GM19468 (cell line): Measurements from ENCODE around the gene TCF12.
"Not testable (repeated sequence)": the region's sequence is repeated elsewhere in the genome, so short reads cannot be mapped to it uniquely, and the experiment has no call there.

Experiments
- ATAC-seq: cut with Tn5 transposase; IDR thresholded peaks from one replicate; pipeline ENCODE4 v1.9.1; 2021; ENCODE audit warnings: mild to moderate bottlenecking, moderate library complexity, moderate number of reproducible peaks; ENCODE audit not compliant: unreplicated experiment; ENCODE audit errors: extremely low read depth

TCF12 gene

GRCh38 chr15:57152133-57152532 is 233.7 kb downstream of the TCF12 start:
- no peak for ATAC-seq

GRCh38 chr15:57152666-57153539 is 234.5 kb downstream of the TCF12 start:
- no peak for ATAC-seq

- no peak for ATAC-seq
Observed at GRCh38 chr15:57156210-57156884, 237.9 kb downstream of the TCF12 start.

GRCh38 chr15:57158589-57158988 is 240.1 kb downstream of the TCF12 start:
- ATAC-seq: no peak

- ATAC-seq: no peak
Observed at GRCh38 chr15:57158997-57159668, 240.7 kb downstream of the TCF12 start.

GRCh38 chr15:57159767-57160166 is 241.3 kb downstream of the TCF12 start:
- no peak for ATAC-seq

- no peak for ATAC-seq
Observed at GRCh38 chr15:57160823-57161560, 242.5 kb downstream of the TCF12 start.

- not testable (repeated sequence) for ATAC-seq
Observed at GRCh38 chr15:57164251-57164650, 245.8 kb downstream of the TCF12 start.

GRCh38 chr15:57165992-57166391 is 247.5 kb downstream of the TCF12 start:
- no peak for ATAC-seq

GRCh38 chr15:57167821-57168395 is 249.5 kb downstream of the TCF12 start:
- ATAC-seq: no peak

GRCh38 chr15:57169643-57170042 is 251.2 kb downstream of the TCF12 start:
- no peak for ATAC-seq

GRCh38 chr15:57171426-57171825 is 253.0 kb downstream of the TCF12 start:
- no peak for ATAC-seq

- no peak for ATAC-seq
Observed at GRCh38 chr15:57172925-57173324, 254.5 kb downstream of the TCF12 start.

GRCh38 chr15:57183041-57183440 is 264.6 kb downstream of the TCF12 start:
- no peak for ATAC-seq

GRCh38 chr15:57183614-57184344 is 265.3 kb downstream of the TCF12 start:
- no peak for ATAC-seq

- no peak for ATAC-seq
Observed at GRCh38 chr15:57184502-57184901, 266.1 kb downstream of the TCF12 start.

GRCh38 chr15:57185507-57186074 is 267.1 kb downstream of the TCF12 start:
- ATAC-seq: no peak

GRCh38 chr15:57189466-57189865 is 271.0 kb downstream of the TCF12 start:
- ATAC-seq: no peak

- no peak for ATAC-seq
Observed at GRCh38 chr15:57190208-57190607, 271.8 kb downstream of the TCF12 start.
